Measurements from ENCODE around the gene ZNF189. TPM values are rescaled to one million over a fixed set of nuclear protein-coding genes. Genes with fewer than 3 reads are reported as not detected.

Gene ZNF189
- total RNA-seq, 1 experiment from 2014 or later = 9.4 TPM

- TF ChIP-seq EZH2 (IDR thresholded peaks at IDR 0.05; ENCODE audit: low read depth) (no peak), CTCF (conservative IDR thresholded peaks at IDR 0.05) (no peak)
- no peaks in the 10 kb centered on the region; the same call in 1 of the 2 replicates for H4K20me1 ChIP-seq (ENCODE audit: insufficient read depth)
- H3K9me2 ChIP-seq (ENCODE audit: insufficient read depth) = no peaks in the 10 kb centered on the region
- H3F3A ChIP-seq (ENCODE audit: insufficient read depth, low read depth) = 0 out of 2 replicates have a peak, but pooled peaks cover 2% of the 10 kb centered on the region
- H3K9me3 ChIP-seq (ENCODE audit: insufficient read depth, low read depth) = peaks cover 11% of the 10 kb centered on the region; the same call in 1 of the 2 replicates
- H3K4me1 ChIP-seq (replicated peaks; ENCODE audit: insufficient read depth) = peaks cover 15% of the 10 kb centered on the region
- POLR2A ChIA-PET (ENCODE audit: unreplicated experiment) = no interaction called here
- H3K4me3 ChIP-seq = no peak overlapping the region
- H3K79me2 ChIP-seq (ENCODE audit: low read depth) = peaks cover 83% of the 10 kb centered on the region
- H3K36me3 ChIP-seq (ENCODE audit: low read depth) = peaks cover 26% of the 10 kb centered on the region
- no peak overlapping the region for H3K27ac ChIP-seq
- BruUV-seq (replicated peaks) = no TSS peak
- no peak overlapping the region for H3K4me2 ChIP-seq
- no peak overlapping the region for H2AFZ ChIP-seq
- CTCF ChIA-PET = no interaction called here
- no peaks in the 10 kb centered on the region for H3K27me3 ChIP-seq (ENCODE audit: insufficient read depth, low read depth)
- no peak for DNase-seq
- intact Hi-C loops (cut with micrococcal nuclease; ENCODE audit: unreplicated experiment) = loop anchor here (5.0 kb wide), 1 partner anchor 1572 kb away; the partner anchor contains the start of gene NR4A3
These were observed 4.0 kb upstream of the ZNF189 start for GRCh38 chr9:101394687-101395086.

- H4K20me1 ChIP-seq (ENCODE audit: insufficient read depth) = no peaks in the 10 kb centered on the region
- H3K27me3 ChIP-seq (ENCODE audit: insufficient read depth, low read depth) = no peaks in the 10 kb centered on the region
- no peaks in the 10 kb centered on the region for H3K9me2 ChIP-seq (ENCODE audit: insufficient read depth)
- peak overlapping the region; percentile 84 for H3K4me3 ChIP-seq
- peaks cover 19% of the 10 kb centered on the region for H3K4me1 ChIP-seq (replicated peaks; ENCODE audit: insufficient read depth)
- peak overlapping the region; percentile 35 for H3K27ac ChIP-seq
- POLR2A ChIA-PET (ENCODE audit: unreplicated experiment) = no interaction called here
- TF ChIP-seq EZH2 (IDR thresholded peaks at IDR 0.05; ENCODE audit: low read depth) (no peak), CTCF (conservative IDR thresholded peaks at IDR 0.05) (no peak)
- peaks cover 81% of the 10 kb centered on the region for H3K79me2 ChIP-seq (ENCODE audit: low read depth)
- H3F3A ChIP-seq (ENCODE audit: insufficient read depth, low read depth) = no peaks in the 10 kb centered on the region
- intact Hi-C loops (cut with micrococcal nuclease; ENCODE audit: unreplicated experiment) = loop anchor here (1.0 to 5.0 kb wide), 2 partner anchors 136 to 1575 kb away; partner anchors contain the start of genes NR4A3 and RNF20
- DNase-seq = no peak
- peaks cover 17% of the 10 kb centered on the region for H3K9me3 ChIP-seq (ENCODE audit: insufficient read depth, low read depth)
- peaks cover 51% of the 10 kb centered on the region for H3K36me3 ChIP-seq (ENCODE audit: low read depth)
- no TSS peak for BruUV-seq (replicated peaks)
- H3K4me2 ChIP-seq = peak overlapping the region; percentile 99
- peak overlapping the region; percentile 99 for H2AFZ ChIP-seq
- CTCF ChIA-PET = no interaction called here
These were observed 944 bp upstream of the ZNF189 start for GRCh38 chr9:101397746-101398067.

- no peak overlapping the region for H3K27ac ChIP-seq
- DNase-seq = no peak
- H4K20me1 ChIP-seq (ENCODE audit: insufficient read depth) = no peaks in the 10 kb centered on the region
- POLR2A ChIA-PET (ENCODE audit: unreplicated experiment) = interaction anchor here (0.5 to 0.8 kb wide), 5 partner anchors 16 to 258 kb away, joined by 3 to 13 read pairs (median 10); no protein-coding TSS in a partner anchor
- intact Hi-C loops (cut with micrococcal nuclease; ENCODE audit: unreplicated experiment) = loop anchor here (1.0 to 5.0 kb wide), 2 partner anchors 134 to 1577 kb away; partner anchors contain the start of genes NR4A3 and RNF20
- H3K9me3 ChIP-seq (ENCODE audit: insufficient read depth, low read depth) = peaks cover 21% of the 10 kb centered on the region
- peak overlapping the region; percentile 80 for H2AFZ ChIP-seq
- peak overlapping the region; percentile 81 for H3K4me3 ChIP-seq
- H3K36me3 ChIP-seq (ENCODE audit: low read depth) = peaks cover 64% of the 10 kb centered on the region
- H3K79me2 ChIP-seq (ENCODE audit: low read depth) = peaks cover 67% of the 10 kb centered on the region
- no peaks in the 10 kb centered on the region for H3F3A ChIP-seq (ENCODE audit: insufficient read depth, low read depth)
- TSS peak; percentile 41 for BruUV-seq (replicated peaks)
- H3K4me1 ChIP-seq (replicated peaks; ENCODE audit: insufficient read depth) = peaks cover 19% of the 10 kb centered on the region
- no peaks in the 10 kb centered on the region for H3K9me2 ChIP-seq (ENCODE audit: insufficient read depth)
- CTCF ChIA-PET = interaction anchor here (0.6 to 0.7 kb wide), 2 partner anchors 27 to 76 kb away, joined by 3 to 5 read pairs; no protein-coding TSS in a partner anchor
- TF ChIP-seq EZH2 (IDR thresholded peaks at IDR 0.05; ENCODE audit: low read depth) = no peak
- no peak for TF ChIP-seq CTCF (conservative IDR thresholded peaks at IDR 0.05)
- H3K27me3 ChIP-seq (ENCODE audit: insufficient read depth, low read depth) = no peaks in the 10 kb centered on the region
- peak overlapping the region; percentile 91 for H3K4me2 ChIP-seq
These were observed 435 bp downstream of the ZNF189 start for GRCh38 chr9:101398930-101399642.

All from PC-9 (cell line).